COLO668 (cell line): ENCODE data around the gene PHACTR1.

Source experiments
- DNase-seq: peaks from one replicate; lab custom pipeline; 2025; ENCODE audit not compliant: unreplicated experiment; lab: John Stamatoyannopoulos, UW

Gene PHACTR1

GRCh38 chr6:13336553-13336952, 620.0 kb downstream of the PHACTR1 start:
- peak; percentile 59 for DNase-seq

- no peak for DNase-seq
Observed at GRCh38 chr6:13338038-13338437, 621.5 kb downstream of the PHACTR1 start.
